Omental fat pad (tissue), 4 donors: ENCODE results near the gene KCNS3. TPM values are rescaled to one million over a fixed set of nuclear protein-coding genes. Genes with fewer than 3 reads are reported as not detected.

Experiments
- ATAC-seq: fragments of 150-250 bp; one replicate; pipeline ENCODE4 v1.9.1; 2016; ENCODE audit warnings: mild to moderate bottlenecking, moderate library complexity; ENCODE audit not compliant: low FRiP score
- DNase-seq: peaks from one replicate; pipeline ENCODE4 v3.0.0-alpha.2; 2019; ENCODE audit warnings: low spot score
- CTCF ChIP-seq, 3 donors: fragments of 450-650 bp; IDR thresholded peaks; one replicate each; pipeline ENCODE4 v1.5.1; 2016 to 2017; ENCODE audit warnings: antibody characterized with exemption in 3 of 3, mild to moderate bottlenecking in 3 of 3, moderate library complexity in 2 of 3
- total RNA-seq, 4 donors: library from RNA; depleted of rRNA; stranded (reverse); fragments of >200 nt; gene quantifications; one replicate each; pipeline ENCODE4 v1.1.0, GENCODE V29; 2016

KCNS3 gene
- total RNA-seq, 4 donors from 2014 or later, result 4.8 to 17.8 (median 9.5) TPM

GRCh38 chr2:17936599-17936998 lies 58.1 kb downstream of the KCNS3 start:
- DNase-seq (no peak), ATAC-seq (no peak)
- no peak for TF ChIP-seq CTCF (IDR thresholded peaks at IDR 0.05)

DNA sequence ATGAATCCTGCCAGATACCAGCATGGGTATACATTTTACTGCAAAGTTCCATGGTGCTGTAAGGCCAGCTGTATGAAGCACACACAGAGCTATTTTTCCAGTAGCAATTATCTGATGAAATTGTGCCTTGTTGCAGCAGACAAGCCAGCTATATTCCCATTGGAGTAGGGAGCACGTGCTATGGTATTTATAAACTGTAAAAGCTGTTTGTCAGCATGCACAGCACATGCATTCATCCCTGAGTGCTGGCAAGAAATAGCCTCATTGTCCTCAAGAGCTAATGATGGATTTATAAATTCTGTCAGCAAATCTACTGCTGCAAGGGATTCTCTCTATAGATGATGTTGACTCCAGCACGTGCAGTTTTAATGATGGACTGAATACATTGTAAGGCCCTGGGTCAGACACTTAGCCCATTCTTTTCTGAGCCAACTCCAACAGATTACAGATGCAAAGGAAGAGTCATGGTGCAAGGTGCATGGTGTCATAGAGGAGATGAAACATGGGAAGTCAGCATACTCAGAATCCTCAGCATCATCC lies 61.7 kb downstream of the KCNS3 start:
- no peak for TF ChIP-seq CTCF (IDR thresholded peaks at IDR 0.05)
- ATAC-seq, result no peak
- DNase-seq, result no peak

DNA sequence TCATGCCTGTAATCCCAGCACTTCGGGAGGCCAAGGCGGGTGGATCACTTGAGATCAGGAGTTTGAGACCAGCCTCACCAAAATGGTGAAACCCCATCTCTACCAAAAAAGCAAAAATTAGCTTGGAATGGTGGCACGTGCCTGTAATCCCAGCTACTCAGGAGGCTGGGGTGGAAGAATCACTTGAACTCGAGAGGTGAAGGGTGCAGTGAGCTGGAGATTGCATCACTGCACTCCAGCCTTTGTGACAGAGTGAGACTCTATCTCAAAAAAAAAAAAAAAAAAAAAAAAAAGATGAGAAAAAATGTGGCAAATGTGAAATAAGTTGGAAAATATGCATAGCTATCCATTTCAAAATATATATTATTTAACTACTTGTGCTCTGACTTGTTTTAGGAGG lies 65.0 kb downstream of the KCNS3 start:
- no peak for TF ChIP-seq CTCF (IDR thresholded peaks at IDR 0.05)
- no peak for DNase-seq
- ATAC-seq, result no peak

- TF ChIP-seq CTCF (IDR thresholded peaks at IDR 0.05), result no peak
- no peak for ATAC-seq
- DNase-seq, result no peak
Measured at GRCh38 chr2:17947113-17947512, 68.6 kb downstream of the KCNS3 start.

GRCh38 chr2:17950006-17950405 lies 71.5 kb downstream of the KCNS3 start:
- ATAC-seq (no peak), DNase-seq (no peak)
- no peak for TF ChIP-seq CTCF (IDR thresholded peaks at IDR 0.05)

DNA sequence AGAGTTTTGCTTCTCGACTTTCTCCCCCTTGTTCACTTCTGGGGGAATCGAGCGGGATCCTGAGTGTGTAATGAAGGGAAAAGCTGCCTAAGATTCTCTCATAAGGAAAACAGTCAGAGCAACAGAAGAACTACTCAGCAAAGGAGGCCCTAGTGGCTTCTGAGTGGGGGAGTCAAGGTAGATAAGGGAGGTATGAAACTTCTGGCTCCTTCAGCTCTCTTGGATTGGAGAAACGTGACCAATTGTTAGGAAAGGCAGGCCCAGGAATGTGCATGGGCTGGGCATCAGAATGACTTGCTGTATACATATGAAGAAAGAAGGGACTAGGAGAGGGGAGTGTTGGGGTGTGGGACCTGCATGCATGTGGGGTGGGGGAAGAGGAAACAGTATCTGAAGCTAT lies 73.1 kb downstream of the KCNS3 start:
- DNase-seq (no peak), ATAC-seq (no peak)
- TF ChIP-seq CTCF (IDR thresholded peaks at IDR 0.05), result no peak

DNA sequence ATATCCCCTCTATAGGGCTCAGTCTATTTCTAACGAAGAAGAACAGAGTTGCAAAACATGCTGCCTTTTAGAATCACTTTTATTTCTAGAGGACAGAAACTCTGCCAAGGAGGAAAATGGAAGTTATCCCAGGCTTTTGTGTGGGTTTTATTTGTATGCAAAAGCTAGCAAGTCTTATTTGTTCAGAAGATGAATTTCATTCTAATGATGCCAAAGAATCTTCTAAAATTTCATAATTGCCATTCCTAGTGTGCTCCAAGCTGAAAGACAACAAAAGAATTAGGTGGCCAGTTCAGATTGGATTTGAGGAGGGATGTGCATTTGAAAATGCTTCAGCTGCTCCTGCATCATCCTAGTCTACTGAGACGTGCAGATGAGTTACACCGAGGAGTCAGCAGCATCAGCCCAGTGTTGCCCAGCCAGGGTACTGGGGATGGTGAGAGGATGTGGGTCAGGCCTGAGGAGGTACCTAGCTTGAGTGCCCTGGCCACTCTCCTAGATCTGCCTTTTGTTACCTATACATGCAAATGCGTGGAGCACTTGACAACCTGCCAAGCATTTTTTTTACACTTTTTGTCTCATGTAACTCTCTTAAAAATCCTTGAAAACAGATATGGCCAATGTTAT lies 80.1 kb downstream of the KCNS3 start:
- ATAC-seq (no peak), DNase-seq (no peak)
- no peak for TF ChIP-seq CTCF (IDR thresholded peaks at IDR 0.05)
